HCT116 (cell line): ENCODE measurements around the gene DDOST. TPM values are rescaled to one million over a fixed set of nuclear protein-coding genes. Genes with fewer than 3 reads are reported as not detected.

Source experiments
- ATAC-seq: fragments of 200-7000 bp; cut with Tn5 transposase; 2 replicates; pipeline ENCODE4 v1.9.1; 2020; ENCODE audit warnings: mild to moderate bottlenecking, moderate library complexity
- BruUV-seq: library from RNA; stranded (reverse); fragments of 400-500 nt; replicated peaks from 2 replicates; lab custom pipeline; 2021; lab: Mats Ljungman, UMichigan
- CTCF ChIA-PET: fragments of 300-600 bp; sonication (Branson Sonifier 250); formaldehyde crosslinking; loops from one replicate; lab custom pipeline; 2021; ENCODE audit warnings: antibody characterized with exemption; lab: Charles Lee
- POLR2A ChIA-PET: fragments of 300-600, 350-600 bp; sonication (Branson Sonifier 250); formaldehyde crosslinking; loops from one replicate; lab custom pipeline; 2021; ENCODE audit warnings: antibody characterized with exemption; lab: Charles Lee
- RAD21 ChIA-PET, 2 experiments: fragments of 300-600 bp; sonication (Branson Sonifier 250); formaldehyde crosslinking; loops; one replicate each; lab custom pipeline; 2023; ENCODE audit warnings: low total read pairs in 2 of 2; ENCODE audit not compliant: uncharacterized antibody in 2 of 2, unreplicated experiment in 2 of 2, low non-redundant PET in 1 of 2; lab: Charles Lee
- DNase-seq: peaks from one replicate; pipeline ENCODE4 v3.0.0-alpha.2; 2010; ENCODE audit warnings: low read depth, low spot score
- H2AFZ ChIP-seq: fragments of 200-600 bp; shearing (Covaris generic), sonication (generic); 2 replicates; pipeline ENCODE4 v1.6.1; 2017; ENCODE audit warnings: low read depth, mixed run types, mixed read lengths, antibody characterized with exemption, low read length; ENCODE audit not compliant: poor library complexity, severe bottlenecking
- H3K27ac ChIP-seq: 2 replicates; pipeline ENCODE4 v1.5.1; 2012; ENCODE audit warnings: low read depth, low read length
- H3K27me3 ChIP-seq: fragments of 200-600 bp; sonication (generic); 2 replicates; pipeline ENCODE4 v1.6.1; 2016; ENCODE audit warnings: mixed run types, low read length, mixed read lengths; ENCODE audit not compliant: insufficient read depth
- H3K36me3 ChIP-seq, 2 experiments: fragments of 200-500 bp in 1 of 2; fragments of 200-600 bp in 1 of 2; sonication (Bioruptor generic) in 1 of 2; sonication (generic) in 1 of 2; 2 replicates each; pipeline versions ENCODE4 v1.5.1 to v1.6.1; 2014 to 2016; ENCODE audit warnings: low read length in 2 of 2, inconsistent platforms in 1 of 2, mixed read lengths in 1 of 2, mixed run types in 1 of 2; ENCODE audit not compliant: insufficient read depth in 2 of 2, control insufficient read depth in 1 of 2
- H3K4me1 ChIP-seq, 2 experiments: fragments of 200-600 bp in 1 of 2; sonication (generic) in 1 of 2; 2 replicates each; pipeline versions ENCODE4 v1.5.1 to v1.6.1; 2012 to 2017; ENCODE audit warnings: low read length in 2 of 2, inconsistent platforms in 1 of 2, mild to moderate bottlenecking in 1 of 2, mixed read lengths in 1 of 2, mixed run types in 1 of 2, moderate library complexity in 1 of 2; ENCODE audit not compliant: insufficient read depth in 2 of 2, control insufficient read depth in 1 of 2
- H3K4me2 ChIP-seq: fragments of 200-600 bp; sonication (generic); 2 replicates; pipeline ENCODE4 v1.6.1; 2017; ENCODE audit warnings: mixed run types, low read length, mixed read lengths
- H3K4me3 ChIP-seq, 2 experiments: fragments of 200-600 bp in 1 of 2; sonication (generic) in 1 of 2; replicated peaks in 1 of 2; 2 replicates each; pipeline ENCODE4 v1.5.1; 2011 to 2016; ENCODE audit warnings: low read length in 2 of 2, control low read depth in 1 of 2, low read depth in 1 of 2, mild to moderate bottlenecking in 1 of 2, mixed read lengths in 1 of 2, mixed run types in 1 of 2
- H3K79me2 ChIP-seq: fragments of 200-600 bp; sonication (generic); 2 replicates; pipeline ENCODE4 v1.6.1; 2017; ENCODE audit warnings: mild to moderate bottlenecking, mixed run types, low read length, moderate library complexity, mixed read lengths; ENCODE audit not compliant: insufficient read depth
- H3K9ac ChIP-seq: fragments of 200-600 bp; sonication (generic); 2 replicates; pipeline ENCODE4 v1.6.1; 2016; ENCODE audit warnings: low read length, mixed read lengths
- H3K9me2 ChIP-seq: fragments of 200-600 bp; sonication (generic), shearing (Covaris generic); 2 replicates; pipeline ENCODE4 v1.6.1; 2017; ENCODE audit warnings: mixed run types, mild to moderate bottlenecking, moderate library complexity; ENCODE audit not compliant: insufficient read depth
- H3K9me3 ChIP-seq, 2 experiments: fragments of 200-500 bp in 1 of 2; fragments of 200-600 bp in 1 of 2; sonication (Bioruptor generic) in 1 of 2; sonication (generic) in 1 of 2; 2 replicates each; pipeline ENCODE4 v1.6.1; 2014 to 2017; ENCODE audit warnings: low read length in 2 of 2, mixed read lengths in 2 of 2, inconsistent platforms in 1 of 2, low read depth in 1 of 2, mild to moderate bottlenecking in 1 of 2, mixed run types in 1 of 2, moderate library complexity in 1 of 2; ENCODE audit not compliant: control insufficient read depth in 1 of 2, insufficient read depth in 1 of 2
- H4K20me1 ChIP-seq: fragments of 200-600 bp; sonication (generic), shearing (Covaris generic); 2 replicates; pipeline ENCODE4 v1.6.1; 2017; ENCODE audit warnings: mixed run types, mild to moderate bottlenecking, moderate library complexity; ENCODE audit not compliant: insufficient read depth
- ATF3 ChIP-seq: IDR thresholded peaks from 2 replicates; pipeline ENCODE4 v1.6.1; 2012
- CEBPB ChIP-seq: IDR thresholded peaks from 2 replicates; pipeline ENCODE4 v1.6.1; 2012; ENCODE audit warnings: low read depth
- CTCF ChIP-seq, 3 experiments: fragments of 200-600 bp in 1 of 3; sonication (generic) in 1 of 3; IDR thresholded peaks in 2 of 3; conservative IDR thresholded peaks in 1 of 3; 2 replicates each; pipeline ENCODE4 v1.5.1; 2012 to 2017; ENCODE audit warnings: low read depth in 2 of 3, low read length in 2 of 3, antibody characterized with exemption in 1 of 3, borderline replicate concordance in 1 of 3, control low read depth in 1 of 3, mild to moderate bottlenecking in 1 of 3, mixed read lengths in 1 of 3, mixed run types in 1 of 3, moderate library complexity in 1 of 3; ENCODE audit not compliant: insufficient read depth in 1 of 3
- MAX ChIP-seq: IDR thresholded peaks from 2 replicates; pipeline ENCODE4 v1.6.1; 2012
- intact Hi-C: fragments of 100-400 bp; cut with micrococcal nuclease; formaldehyde crosslinking; loops from 2 replicates; pipeline ENCODE4 v1.10.0; 2022
- total RNA-seq: library from RNA; stranded (reverse); gene quantifications from one replicate; pipeline ENCODE4 v1.2.1, GENCODE V29; 2021; ENCODE audit not compliant: unreplicated experiment
- TF ChIP-seq, protein P1 (sequence below): IDR thresholded peaks from 2 replicates; pipeline ENCODE4 v1.6.1; 2012; ENCODE audit warnings: low read depth

DDOST gene
- total RNA-seq, 1 experiment from 2014 or later: 387 TPM

DNA sequence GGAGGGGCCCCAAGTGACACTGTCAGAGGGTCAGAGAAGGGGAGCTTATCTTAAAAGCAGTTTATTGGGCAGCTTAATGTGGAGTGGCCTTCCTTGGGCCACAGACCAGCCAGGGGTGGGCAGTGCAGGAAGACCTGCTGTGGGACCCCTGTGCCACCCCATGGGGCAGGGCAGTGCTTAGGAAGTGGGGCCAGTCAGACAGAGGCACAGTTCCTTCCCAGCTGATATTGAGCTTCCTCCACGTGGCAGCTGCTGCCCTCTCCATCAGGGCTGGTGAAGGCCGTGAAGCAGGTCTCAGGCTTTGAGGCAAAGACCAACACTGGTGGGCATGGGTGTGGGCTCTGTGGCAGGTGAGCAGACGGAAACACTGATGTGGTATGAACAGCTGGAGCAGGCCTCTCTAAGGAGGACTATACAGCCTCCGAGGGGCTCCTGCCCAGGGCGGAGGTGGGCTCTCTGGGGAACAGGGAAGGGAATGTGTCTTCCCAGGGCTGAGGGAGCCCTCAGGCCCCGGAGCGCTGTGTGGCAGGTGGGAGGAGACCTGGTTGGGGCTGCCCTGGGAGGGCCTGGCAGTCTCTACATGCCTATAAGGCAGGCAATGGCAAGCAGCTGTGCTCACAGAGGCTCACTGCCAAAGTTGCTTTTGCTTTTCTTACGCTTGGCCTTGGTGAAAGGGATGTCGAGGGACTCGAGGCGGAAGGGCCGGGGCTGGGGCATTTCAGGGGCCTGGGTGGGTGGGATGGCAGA, 3.0 kb upstream of the DDOST start:
- Histone ChIP-seq H2AFZ (no peak overlapping the region), H3K4me2 (no peak overlapping the region), H3K9me2 (no peaks in the 10 kb centered on the region), H4K20me1 (no peaks in the 10 kb centered on the region), H3K4me3 (no peak overlapping the region), H3K27me3 (no peaks in the 10 kb centered on the region), H3K9ac (no peak overlapping the region), H3K36me3 (peaks cover 2% of the 10 kb centered on the region in 2 experiments; a peak in 2 of 4 replicates), H3K79me2 (peaks cover 21% of the 10 kb centered on the region), H3K4me1 (peaks cover 12 to 21% of the 10 kb centered on the region in 2 experiments), H3K27ac (no peak overlapping the region), H3K9me3 (no peaks in the 10 kb centered on the region)
- ChIA-PET POLR2A (interaction anchor here (0.6 kb wide), 1 partner anchor 509 kb away, joined by 3 read pairs; no protein-coding TSS in a partner anchor), CTCF (interaction anchor here (1.3 kb wide), 1 partner anchor 89 kb away, joined by 4 read pairs; no protein-coding TSS in a partner anchor), RAD21 (no interaction called here)
- DNase-seq (no peak), ATAC-seq (no peak)
- BruUV-seq: no TSS peak
- intact Hi-C loops: no loop called here
- TF ChIP-seq CEBPB (no peak), ATF3 (no peak), MAX (no peak)

DNA sequence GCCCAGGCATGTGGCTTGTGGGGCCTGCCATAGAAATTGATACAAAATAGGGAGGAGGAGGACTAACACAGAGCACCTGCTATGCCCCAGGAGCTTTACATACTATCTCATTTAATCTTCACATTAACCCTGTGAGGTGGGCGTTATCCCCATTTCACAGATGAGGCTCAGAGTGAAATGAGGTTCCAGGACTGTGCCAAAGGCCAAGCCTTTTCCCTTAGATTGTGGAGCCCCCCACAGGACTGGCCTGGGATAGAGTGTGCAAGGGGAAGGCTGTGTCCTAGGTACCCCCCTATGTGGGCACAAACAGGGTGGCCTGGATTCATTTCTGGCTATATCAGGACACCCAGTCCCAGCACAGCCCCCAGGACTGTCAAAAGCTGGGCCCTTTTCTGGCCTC, 2.2 kb upstream of the DDOST start:
- Histone ChIP-seq H3K79me2 (peaks cover 29% of the 10 kb centered on the region), H3K27me3 (no peaks in the 10 kb centered on the region), H3K9me3 (no peaks in the 10 kb centered on the region), H3K9me2 (no peaks in the 10 kb centered on the region), H3K4me3 (no peak overlapping the region), H3K4me1 (peaks cover 12 to 21% of the 10 kb centered on the region in 2 experiments), H3K27ac (no peak overlapping the region), H3K4me2 (no peak overlapping the region), H2AFZ (no peak overlapping the region), H3K9ac (no peak overlapping the region), H3K36me3 (peaks cover 5 to 6% of the 10 kb centered on the region in 2 experiments), H4K20me1 (no peaks in the 10 kb centered on the region)
- intact Hi-C loops: no loop called here
- ChIA-PET RAD21 (interaction anchor here in 1 of 2 experiments (0.7 kb wide), 1 partner anchor 140 kb away, joined by 5 read pairs; no protein-coding TSS in a partner anchor), POLR2A (no interaction called here), CTCF (interaction anchor here (1.3 kb wide), 1 partner anchor 88 kb away, joined by 4 read pairs; no protein-coding TSS in a partner anchor)
- DNase-seq (no peak), ATAC-seq (no peak)
- TF ChIP-seq CTCF (IDR thresholded peaks at IDR 0.05 in 2 of 3, conservative IDR thresholded peaks at IDR 0.05 in 1 of 3; ENCODE audit: borderline replicate concordance in 1 of 3, insufficient read depth in 1 of 3, low read depth in 2 of 3, low read length in 2 of 3): peak; percentile 35 to 39 (median 38); a peak in 3 of 6 replicates
- TF ChIP-seq, protein P1, sequence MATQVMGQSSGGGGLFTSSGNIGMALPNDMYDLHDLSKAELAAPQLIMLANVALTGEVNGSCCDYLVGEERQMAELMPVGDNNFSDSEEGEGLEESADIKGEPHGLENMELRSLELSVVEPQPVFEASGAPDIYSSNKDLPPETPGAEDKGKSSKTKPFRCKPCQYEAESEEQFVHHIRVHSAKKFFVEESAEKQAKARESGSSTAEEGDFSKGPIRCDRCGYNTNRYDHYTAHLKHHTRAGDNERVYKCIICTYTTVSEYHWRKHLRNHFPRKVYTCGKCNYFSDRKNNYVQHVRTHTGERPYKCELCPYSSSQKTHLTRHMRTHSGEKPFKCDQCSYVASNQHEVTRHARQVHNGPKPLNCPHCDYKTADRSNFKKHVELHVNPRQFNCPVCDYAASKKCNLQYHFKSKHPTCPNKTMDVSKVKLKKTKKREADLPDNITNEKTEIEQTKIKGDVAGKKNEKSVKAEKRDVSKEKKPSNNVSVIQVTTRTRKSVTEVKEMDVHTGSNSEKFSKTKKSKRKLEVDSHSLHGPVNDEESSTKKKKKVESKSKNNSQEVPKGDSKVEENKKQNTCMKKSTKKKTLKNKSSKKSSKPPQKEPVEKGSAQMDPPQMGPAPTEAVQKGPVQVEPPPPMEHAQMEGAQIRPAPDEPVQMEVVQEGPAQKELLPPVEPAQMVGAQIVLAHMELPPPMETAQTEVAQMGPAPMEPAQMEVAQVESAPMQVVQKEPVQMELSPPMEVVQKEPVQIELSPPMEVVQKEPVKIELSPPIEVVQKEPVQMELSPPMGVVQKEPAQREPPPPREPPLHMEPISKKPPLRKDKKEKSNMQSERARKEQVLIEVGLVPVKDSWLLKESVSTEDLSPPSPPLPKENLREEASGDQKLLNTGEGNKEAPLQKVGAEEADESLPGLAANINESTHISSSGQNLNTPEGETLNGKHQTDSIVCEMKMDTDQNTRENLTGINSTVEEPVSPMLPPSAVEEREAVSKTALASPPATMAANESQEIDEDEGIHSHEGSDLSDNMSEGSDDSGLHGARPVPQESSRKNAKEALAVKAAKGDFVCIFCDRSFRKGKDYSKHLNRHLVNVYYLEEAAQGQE: no peak
- BruUV-seq: no TSS peak
